ENCODE data around the gene NBL1. TPM values are rescaled to one million over a fixed set of nuclear protein-coding genes. Genes with fewer than 3 reads are reported as not detected.

NBL1 gene
- total and polyA plus RNA-seq, 9 of the 15 experiments (the other 6 are each of a cell fraction or from before 2014, with no cell fraction given), result 0.10 to 3.7 (median 1.8) TPM; not detected in 1

DNA sequence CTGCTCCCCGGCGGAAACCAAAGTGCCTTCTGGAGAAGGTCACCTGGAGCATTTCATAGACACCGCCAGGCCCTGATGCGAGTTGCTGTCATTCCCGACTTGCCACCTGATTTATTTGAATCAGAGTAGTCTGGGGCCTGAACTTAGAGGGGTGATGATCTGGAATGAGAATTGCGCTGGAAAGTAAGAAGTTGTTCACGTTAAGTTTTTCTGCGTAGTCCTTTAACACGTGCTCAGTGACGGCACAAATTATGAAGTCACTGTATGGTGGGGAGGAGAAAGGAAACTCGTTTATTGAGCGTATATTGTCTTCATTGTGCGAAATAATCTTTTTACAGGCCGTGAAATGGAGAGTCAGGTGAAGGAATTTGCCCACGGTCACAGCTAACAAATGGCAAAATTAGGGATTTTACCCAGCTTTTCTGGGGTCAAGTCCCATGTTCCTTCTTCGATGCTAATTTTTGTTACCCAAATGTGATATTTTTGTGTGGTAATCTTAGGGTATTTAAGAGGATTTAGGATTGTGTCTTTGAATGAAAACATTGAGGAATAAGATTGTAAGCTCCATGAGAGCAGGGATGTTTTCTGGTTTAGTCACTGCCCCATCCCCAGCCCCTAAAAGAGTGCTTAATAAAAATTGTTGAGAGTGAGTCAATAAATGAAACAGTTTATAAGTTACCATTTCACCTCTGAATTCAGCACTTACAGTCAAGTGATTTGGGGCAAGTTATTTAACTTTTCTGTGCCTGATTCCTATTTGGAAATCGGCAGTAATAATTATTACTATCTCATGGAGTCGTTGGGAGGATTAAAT lies 46.4 kb upstream of the NBL1 start (continued):
- TF ChIP-seq, protein P1, sequence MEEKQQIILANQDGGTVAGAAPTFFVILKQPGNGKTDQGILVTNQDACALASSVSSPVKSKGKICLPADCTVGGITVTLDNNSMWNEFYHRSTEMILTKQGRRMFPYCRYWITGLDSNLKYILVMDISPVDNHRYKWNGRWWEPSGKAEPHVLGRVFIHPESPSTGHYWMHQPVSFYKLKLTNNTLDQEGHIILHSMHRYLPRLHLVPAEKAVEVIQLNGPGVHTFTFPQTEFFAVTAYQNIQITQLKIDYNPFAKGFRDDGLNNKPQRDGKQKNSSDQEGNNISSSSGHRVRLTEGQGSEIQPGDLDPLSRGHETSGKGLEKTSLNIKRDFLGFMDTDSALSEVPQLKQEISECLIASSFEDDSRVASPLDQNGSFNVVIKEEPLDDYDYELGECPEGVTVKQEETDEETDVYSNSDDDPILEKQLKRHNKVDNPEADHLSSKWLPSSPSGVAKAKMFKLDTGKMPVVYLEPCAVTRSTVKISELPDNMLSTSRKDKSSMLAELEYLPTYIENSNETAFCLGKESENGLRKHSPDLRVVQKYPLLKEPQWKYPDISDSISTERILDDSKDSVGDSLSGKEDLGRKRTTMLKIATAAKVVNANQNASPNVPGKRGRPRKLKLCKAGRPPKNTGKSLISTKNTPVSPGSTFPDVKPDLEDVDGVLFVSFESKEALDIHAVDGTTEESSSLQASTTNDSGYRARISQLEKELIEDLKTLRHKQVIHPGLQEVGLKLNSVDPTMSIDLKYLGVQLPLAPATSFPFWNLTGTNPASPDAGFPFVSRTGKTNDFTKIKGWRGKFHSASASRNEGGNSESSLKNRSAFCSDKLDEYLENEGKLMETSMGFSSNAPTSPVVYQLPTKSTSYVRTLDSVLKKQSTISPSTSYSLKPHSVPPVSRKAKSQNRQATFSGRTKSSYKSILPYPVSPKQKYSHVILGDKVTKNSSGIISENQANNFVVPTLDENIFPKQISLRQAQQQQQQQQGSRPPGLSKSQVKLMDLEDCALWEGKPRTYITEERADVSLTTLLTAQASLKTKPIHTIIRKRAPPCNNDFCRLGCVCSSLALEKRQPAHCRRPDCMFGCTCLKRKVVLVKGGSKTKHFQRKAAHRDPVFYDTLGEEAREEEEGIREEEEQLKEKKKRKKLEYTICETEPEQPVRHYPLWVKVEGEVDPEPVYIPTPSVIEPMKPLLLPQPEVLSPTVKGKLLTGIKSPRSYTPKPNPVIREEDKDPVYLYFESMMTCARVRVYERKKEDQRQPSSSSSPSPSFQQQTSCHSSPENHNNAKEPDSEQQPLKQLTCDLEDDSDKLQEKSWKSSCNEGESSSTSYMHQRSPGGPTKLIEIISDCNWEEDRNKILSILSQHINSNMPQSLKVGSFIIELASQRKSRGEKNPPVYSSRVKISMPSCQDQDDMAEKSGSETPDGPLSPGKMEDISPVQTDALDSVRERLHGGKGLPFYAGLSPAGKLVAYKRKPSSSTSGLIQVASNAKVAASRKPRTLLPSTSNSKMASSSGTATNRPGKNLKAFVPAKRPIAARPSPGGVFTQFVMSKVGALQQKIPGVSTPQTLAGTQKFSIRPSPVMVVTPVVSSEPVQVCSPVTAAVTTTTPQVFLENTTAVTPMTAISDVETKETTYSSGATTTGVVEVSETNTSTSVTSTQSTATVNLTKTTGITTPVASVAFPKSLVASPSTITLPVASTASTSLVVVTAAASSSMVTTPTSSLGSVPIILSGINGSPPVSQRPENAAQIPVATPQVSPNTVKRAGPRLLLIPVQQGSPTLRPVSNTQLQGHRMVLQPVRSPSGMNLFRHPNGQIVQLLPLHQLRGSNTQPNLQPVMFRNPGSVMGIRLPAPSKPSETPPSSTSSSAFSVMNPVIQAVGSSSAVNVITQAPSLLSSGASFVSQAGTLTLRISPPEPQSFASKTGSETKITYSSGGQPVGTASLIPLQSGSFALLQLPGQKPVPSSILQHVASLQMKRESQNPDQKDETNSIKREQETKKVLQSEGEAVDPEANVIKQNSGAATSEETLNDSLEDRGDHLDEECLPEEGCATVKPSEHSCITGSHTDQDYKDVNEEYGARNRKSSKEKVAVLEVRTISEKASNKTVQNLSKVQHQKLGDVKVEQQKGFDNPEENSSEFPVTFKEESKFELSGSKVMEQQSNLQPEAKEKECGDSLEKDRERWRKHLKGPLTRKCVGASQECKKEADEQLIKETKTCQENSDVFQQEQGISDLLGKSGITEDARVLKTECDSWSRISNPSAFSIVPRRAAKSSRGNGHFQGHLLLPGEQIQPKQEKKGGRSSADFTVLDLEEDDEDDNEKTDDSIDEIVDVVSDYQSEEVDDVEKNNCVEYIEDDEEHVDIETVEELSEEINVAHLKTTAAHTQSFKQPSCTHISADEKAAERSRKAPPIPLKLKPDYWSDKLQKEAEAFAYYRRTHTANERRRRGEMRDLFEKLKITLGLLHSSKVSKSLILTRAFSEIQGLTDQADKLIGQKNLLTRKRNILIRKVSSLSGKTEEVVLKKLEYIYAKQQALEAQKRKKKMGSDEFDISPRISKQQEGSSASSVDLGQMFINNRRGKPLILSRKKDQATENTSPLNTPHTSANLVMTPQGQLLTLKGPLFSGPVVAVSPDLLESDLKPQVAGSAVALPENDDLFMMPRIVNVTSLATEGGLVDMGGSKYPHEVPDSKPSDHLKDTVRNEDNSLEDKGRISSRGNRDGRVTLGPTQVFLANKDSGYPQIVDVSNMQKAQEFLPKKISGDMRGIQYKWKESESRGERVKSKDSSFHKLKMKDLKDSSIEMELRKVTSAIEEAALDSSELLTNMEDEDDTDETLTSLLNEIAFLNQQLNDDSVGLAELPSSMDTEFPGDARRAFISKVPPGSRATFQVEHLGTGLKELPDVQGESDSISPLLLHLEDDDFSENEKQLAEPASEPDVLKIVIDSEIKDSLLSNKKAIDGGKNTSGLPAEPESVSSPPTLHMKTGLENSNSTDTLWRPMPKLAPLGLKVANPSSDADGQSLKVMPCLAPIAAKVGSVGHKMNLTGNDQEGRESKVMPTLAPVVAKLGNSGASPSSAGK (IDR thresholded peaks at IDR 0.05), result peak; percentile 85
- TF ChIP-seq TOE1 (IDR thresholded peaks at IDR 0.05; ENCODE audit: borderline replicate concordance), result no peak
- TF ChIP-seq TOE1 (CRISPR knock-in tag; IDR thresholded peaks at IDR 0.05; ENCODE audit: borderline replicate concordance, low read depth), result peak; percentile 39; the same call in 1 of the 2 replicates
- 0 out of 2 replicates have a peak, but pooled peaks have one; percentile 1 for TF ChIP-seq ZNF76 (CRISPR knock-in tag; IDR thresholded peaks at IDR 0.05; ENCODE audit: borderline replicate concordance)
- TF ChIP-seq KAT7 (CRISPR knock-in tag; IDR thresholded peaks at IDR 0.05; ENCODE audit: borderline replicate concordance), result peak; percentile 95; the same call in 1 of the 2 replicates
- TF ChIP-seq, protein P2, sequence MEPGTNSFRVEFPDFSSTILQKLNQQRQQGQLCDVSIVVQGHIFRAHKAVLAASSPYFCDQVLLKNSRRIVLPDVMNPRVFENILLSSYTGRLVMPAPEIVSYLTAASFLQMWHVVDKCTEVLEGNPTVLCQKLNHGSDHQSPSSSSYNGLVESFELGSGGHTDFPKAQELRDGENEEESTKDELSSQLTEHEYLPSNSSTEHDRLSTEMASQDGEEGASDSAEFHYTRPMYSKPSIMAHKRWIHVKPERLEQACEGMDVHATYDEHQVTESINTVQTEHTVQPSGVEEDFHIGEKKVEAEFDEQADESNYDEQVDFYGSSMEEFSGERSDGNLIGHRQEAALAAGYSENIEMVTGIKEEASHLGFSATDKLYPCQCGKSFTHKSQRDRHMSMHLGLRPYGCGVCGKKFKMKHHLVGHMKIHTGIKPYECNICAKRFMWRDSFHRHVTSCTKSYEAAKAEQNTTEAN (CRISPR knock-in tag; IDR thresholded peaks at IDR 0.05), result peak; percentile 18; the same call in 1 of the 2 replicates
- TF ChIP-seq, protein P3, sequence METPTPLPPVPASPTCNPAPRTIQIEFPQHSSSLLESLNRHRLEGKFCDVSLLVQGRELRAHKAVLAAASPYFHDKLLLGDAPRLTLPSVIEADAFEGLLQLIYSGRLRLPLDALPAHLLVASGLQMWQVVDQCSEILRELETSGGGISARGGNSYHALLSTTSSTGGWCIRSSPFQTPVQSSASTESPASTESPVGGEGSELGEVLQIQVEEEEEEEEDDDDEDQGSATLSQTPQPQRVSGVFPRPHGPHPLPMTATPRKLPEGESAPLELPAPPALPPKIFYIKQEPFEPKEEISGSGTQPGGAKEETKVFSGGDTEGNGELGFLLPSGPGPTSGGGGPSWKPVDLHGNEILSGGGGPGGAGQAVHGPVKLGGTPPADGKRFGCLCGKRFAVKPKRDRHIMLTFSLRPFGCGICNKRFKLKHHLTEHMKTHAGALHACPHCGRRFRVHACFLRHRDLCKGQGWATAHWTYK (CRISPR knock-in tag; IDR thresholded peaks at IDR 0.05), result 0 out of 2 replicates have a peak, but pooled peaks have one; percentile 23
- no peak for TF ChIP-seq PCBP2 (IDR thresholded peaks at IDR 0.05; ENCODE audit: low read depth, low read length, poor library complexity, severe bottlenecking)
- TF ChIP-seq, protein P4, sequence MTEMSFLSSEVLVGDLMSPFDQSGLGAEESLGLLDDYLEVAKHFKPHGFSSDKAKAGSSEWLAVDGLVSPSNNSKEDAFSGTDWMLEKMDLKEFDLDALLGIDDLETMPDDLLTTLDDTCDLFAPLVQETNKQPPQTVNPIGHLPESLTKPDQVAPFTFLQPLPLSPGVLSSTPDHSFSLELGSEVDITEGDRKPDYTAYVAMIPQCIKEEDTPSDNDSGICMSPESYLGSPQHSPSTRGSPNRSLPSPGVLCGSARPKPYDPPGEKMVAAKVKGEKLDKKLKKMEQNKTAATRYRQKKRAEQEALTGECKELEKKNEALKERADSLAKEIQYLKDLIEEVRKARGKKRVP (CRISPR knock-in tag; IDR thresholded peaks at IDR 0.05), result no peak
- TF ChIP-seq HDAC8 (tag; IDR thresholded peaks at IDR 0.05), result 0 out of 2 replicates have a peak, but pooled peaks have one; percentile 1
